Body of pancreas (tissue), 4 donors: ENCODE results near the gene IWS1. TPM values are rescaled to one million over a fixed set of nuclear protein-coding genes. Genes with fewer than 3 reads are reported as not detected.

ENCODE experiments used
- ATAC-seq: fragments of 150-250 bp; one replicate; pipeline ENCODE4 v1.9.1; 2016
- DNase-seq, 4 donors: peaks; one replicate each; pipeline ENCODE4 v3.0.0-alpha.2; 2019
- H3K27ac ChIP-seq, 4 donors: fragments of 200-600 bp; sonication (generic); 1 replicate in 3 of 4; 2 replicates in 1 of 4; pipeline versions ENCODE4 v1.5.1 to v1.6.1; 2016 to 2019; ENCODE audit warnings: mild to moderate bottlenecking in 1 of 4, mixed read lengths in 1 of 4, moderate library complexity in 1 of 4
- H3K27me3 ChIP-seq, 2 donors: fragments of 200-600 bp; sonication (generic); one replicate each; pipeline ENCODE4 v1.6.0; 2016; ENCODE audit warnings: mild to moderate bottlenecking in 1 of 2
- H3K36me3 ChIP-seq, 2 donors: fragments of 200-600 bp; sonication (generic); replicated peaks in 1 of 2; 2 replicates each; pipeline ENCODE4 v1.5.1; 2016; ENCODE audit warnings: low read depth in 2 of 2; ENCODE audit not compliant: insufficient read depth in 1 of 2
- H3K4me1 ChIP-seq: fragments of 200-600 bp; sonication (generic); one replicate; pipeline ENCODE4 v1.6.0; 2016
- H3K4me3 ChIP-seq, 2 donors: fragments of 200-600 bp; sonication (generic); 1 replicate in 1 of 2; 2 replicates in 1 of 2; pipeline ENCODE4 v1.5.1; 2016 to 2019
- H3K9me3 ChIP-seq, 3 donors: fragments of 200-600 bp; sonication (generic); 1 replicate in 2 of 3; 2 replicates in 1 of 3; pipeline ENCODE4 v1.5.1; 2016
- POLR2A ChIP-seq, 3 donors: fragments of 450-650 bp; IDR thresholded peaks; one replicate each; pipeline ENCODE4 v1.6.1; 2016; ENCODE audit warnings: antibody characterized with exemption in 3 of 3, mild to moderate bottlenecking in 2 of 3
- WGBS, 2 donors: methylation state at CpG; one replicate each; pipeline ENCODE4 v1.1.5; 2017; 5-methylcytosine and 5-hydroxymethylcytosine counted together
- intact Hi-C: fragments of 100-400 bp; cut with DNase I; formaldehyde crosslinking; loops from one replicate; pipeline ENCODE4 v1.15.1; 2023
- total RNA-seq, 2 donors: library from RNA; depleted of rRNA; stranded (reverse); fragments of >200 nt; gene quantifications; one replicate each; pipeline ENCODE4 v1.1.0, GENCODE V29; 2016
- TF ChIP-seq, protein P1 (sequence below), 7 experiments: fragments of 450-650 bp in 4 of 7; fragments of 200-600 bp in 3 of 7; sonication (generic) in 3 of 7; IDR thresholded peaks; one replicate each; pipeline ENCODE4 v1.5.1; 2016 to 2019; ENCODE audit warnings: antibody characterized with exemption in 7 of 7

Gene IWS1
- total RNA-seq, 2 donors from 2014 or later = 25.9 to 26.7 TPM

DNA sequence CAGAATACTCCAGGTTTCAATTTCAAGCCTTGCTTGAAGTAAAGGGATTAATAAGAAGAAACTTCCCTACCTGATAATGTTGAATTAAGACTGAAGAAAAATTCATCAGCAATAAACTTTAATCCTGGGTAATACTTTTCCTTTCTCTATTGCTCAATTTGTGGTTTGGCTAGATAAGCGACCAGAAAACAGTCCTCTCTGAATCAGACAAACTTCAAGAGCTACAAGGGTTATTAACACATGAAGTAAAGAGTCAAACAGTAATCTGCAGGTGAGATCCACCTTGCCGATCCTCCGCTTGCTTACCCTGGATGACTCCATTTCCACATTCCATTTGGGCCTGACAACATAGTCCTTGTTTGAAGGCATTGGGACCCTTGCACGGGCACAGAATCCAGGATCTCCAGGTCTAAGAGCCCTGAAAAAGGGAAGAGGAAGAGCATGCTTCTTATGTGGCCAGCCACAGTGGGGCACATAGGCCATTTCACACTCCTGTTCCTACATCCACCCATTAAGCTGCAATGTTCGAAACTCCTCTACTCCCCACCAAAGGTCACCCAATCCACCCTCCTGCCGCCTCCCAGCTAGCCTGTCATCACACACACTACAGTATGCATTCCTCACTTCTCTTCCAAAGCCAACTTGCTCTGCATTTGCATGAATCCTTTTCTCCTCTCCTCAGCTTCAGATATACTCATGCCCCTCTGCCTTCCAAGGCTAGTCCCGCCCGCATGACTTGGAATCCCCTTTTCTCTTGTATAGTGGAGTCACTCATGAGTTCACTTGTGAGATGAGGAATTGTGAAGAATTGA is 39.8 kb downstream of the IWS1 start:
- no peaks in the 10 kb centered on the region for H3K27me3 ChIP-seq
- no peaks in the 10 kb centered on the region for H3K9me3 ChIP-seq
- H3K4me3 ChIP-seq = no peak overlapping the region
- peaks cover 14 to 42% of the 10 kb centered on the region in 2 donors for H3K36me3 ChIP-seq
- intact Hi-C loops = loop anchor here (10.0 kb wide), 1 partner anchor 162 kb away; no protein-coding TSS in a partner anchor
- no peaks in the 10 kb centered on the region for H3K4me1 ChIP-seq
- no peak for ATAC-seq
- DNase-seq = no peak
- no peak for TF ChIP-seq POLR2A (IDR thresholded peaks at IDR 0.05)
- TF ChIP-seq, protein P1, sequence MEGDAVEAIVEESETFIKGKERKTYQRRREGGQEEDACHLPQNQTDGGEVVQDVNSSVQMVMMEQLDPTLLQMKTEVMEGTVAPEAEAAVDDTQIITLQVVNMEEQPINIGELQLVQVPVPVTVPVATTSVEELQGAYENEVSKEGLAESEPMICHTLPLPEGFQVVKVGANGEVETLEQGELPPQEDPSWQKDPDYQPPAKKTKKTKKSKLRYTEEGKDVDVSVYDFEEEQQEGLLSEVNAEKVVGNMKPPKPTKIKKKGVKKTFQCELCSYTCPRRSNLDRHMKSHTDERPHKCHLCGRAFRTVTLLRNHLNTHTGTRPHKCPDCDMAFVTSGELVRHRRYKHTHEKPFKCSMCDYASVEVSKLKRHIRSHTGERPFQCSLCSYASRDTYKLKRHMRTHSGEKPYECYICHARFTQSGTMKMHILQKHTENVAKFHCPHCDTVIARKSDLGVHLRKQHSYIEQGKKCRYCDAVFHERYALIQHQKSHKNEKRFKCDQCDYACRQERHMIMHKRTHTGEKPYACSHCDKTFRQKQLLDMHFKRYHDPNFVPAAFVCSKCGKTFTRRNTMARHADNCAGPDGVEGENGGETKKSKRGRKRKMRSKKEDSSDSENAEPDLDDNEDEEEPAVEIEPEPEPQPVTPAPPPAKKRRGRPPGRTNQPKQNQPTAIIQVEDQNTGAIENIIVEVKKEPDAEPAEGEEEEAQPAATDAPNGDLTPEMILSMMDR (IDR thresholded peaks at IDR 0.05) = no peak
- H3K27ac ChIP-seq = no peak overlapping the region
- WGBS, 2 donors = 81 to 93% methylated on average over 8 of the region's 8 CpGs

DNA sequence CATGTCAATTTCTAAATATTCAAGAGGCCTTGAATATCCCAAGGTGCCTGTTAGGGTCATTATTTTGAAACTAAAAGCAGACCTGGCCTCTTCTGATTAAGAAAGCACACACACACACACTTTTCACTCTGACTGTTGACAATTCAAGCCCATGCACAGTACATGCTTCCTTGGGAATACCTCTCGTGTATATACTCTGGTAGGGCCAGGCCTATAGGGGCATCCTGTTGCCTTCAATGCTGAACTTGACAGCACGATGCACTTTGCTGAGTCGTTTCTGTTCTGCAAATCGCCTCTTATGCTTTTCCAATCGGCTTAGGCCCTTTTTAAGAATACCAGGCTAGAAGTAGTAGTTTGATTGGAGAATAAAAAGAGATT is 40.6 kb downstream of the IWS1 start:
- 66 to 84% methylated on average over 5 of the region's 5 CpGs for WGBS, 2 donors
- no peak overlapping the region for H3K4me3 ChIP-seq
- no peak for DNase-seq
- TF ChIP-seq, protein P1 (IDR thresholded peaks at IDR 0.05) = no peak
- TF ChIP-seq POLR2A (IDR thresholded peaks at IDR 0.05) = no peak
- peaks cover 14 to 41% of the 10 kb centered on the region in 2 donors for H3K36me3 ChIP-seq
- no peaks in the 10 kb centered on the region for H3K9me3 ChIP-seq
- no peaks in the 10 kb centered on the region for H3K4me1 ChIP-seq
- intact Hi-C loops = loop anchor here (10.0 kb wide), 1 partner anchor 161 kb away; no protein-coding TSS in a partner anchor
- no peak for ATAC-seq
- H3K27ac ChIP-seq = no peak overlapping the region
- no peaks in the 10 kb centered on the region for H3K27me3 ChIP-seq

DNA sequence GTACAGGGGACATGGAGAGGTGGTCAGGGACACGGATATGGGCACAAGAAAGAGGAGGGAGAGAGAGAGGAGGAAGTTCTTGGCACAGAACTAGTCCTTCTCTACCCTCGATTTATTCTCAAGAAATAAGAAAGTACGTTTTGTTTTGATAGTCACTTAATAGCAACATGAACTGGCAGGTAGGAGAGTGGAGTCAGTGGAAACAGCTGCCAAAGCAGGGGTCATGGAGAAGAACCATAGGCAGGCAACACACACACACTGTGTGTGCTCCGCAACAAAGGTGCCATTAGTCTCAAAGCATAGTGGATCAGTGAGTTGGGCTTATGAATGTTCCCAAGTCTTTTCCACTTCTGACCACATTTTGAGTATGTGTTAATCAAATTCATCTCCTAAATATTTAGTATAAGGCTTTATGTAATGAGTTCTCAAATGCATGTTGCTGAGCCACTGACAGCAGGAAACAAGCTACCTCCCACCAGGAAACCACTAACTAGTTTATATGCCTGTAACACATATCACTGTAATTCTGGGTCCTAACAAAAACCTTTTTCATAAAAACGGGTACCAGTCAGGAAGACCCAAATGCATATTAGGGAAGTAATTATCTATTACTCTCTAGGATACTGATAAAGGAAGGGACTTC is 41.1 kb downstream of the IWS1 start:
- Histone ChIP-seq H3K36me3 (peaks cover 14 to 43% of the 10 kb centered on the region in 2 donors), H3K9me3 (no peaks in the 10 kb centered on the region), H3K27ac (no peak overlapping the region), H3K4me3 (no peak overlapping the region), H3K27me3 (no peaks in the 10 kb centered on the region), H3K4me1 (no peaks in the 10 kb centered on the region)
- intact Hi-C loops = loop anchor here (10.0 kb wide), 1 partner anchor 160 kb away; no protein-coding TSS in a partner anchor
- TF ChIP-seq, protein P1 (IDR thresholded peaks at IDR 0.05) = no peak
- no peak for TF ChIP-seq POLR2A (IDR thresholded peaks at IDR 0.05)
- ATAC-seq = no peak
- 64 to 75% methylated on average over 5 of the region's 5 CpGs for WGBS, 2 donors
- no peak for DNase-seq

DNA sequence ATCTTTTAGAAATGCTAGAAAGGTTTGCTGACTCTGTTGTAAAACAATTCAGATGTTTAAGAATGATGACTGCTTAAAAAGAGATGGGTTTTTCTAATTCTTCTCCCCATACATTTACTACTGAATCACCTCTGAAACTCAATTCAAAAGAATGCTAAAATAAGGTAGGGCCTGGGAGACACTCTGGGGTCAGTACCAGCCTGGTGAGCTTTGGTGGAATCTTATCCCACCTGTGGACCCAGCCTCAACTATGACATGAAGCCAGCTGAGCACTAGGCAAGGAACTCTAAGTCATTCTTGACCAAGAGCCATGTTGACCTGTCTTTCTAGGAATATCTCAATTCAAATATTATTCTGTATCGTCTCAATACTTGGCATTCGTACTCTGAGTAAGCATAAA is 44.3 kb downstream of the IWS1 start:
- Histone ChIP-seq H3K27ac (no peak overlapping the region), H3K9me3 (no peaks in the 10 kb centered on the region), H3K27me3 (no peaks in the 10 kb centered on the region), H3K4me1 (no peaks in the 10 kb centered on the region), H3K4me3 (no peak overlapping the region), H3K36me3 (peaks cover 0 to 26% of the 10 kb centered on the region in 2 donors)
- WGBS, 2 donors = 38 to 45% methylated on average over 2 of the region's 2 CpGs
- ATAC-seq (no peak), DNase-seq (no peak)
- intact Hi-C loops = loop anchor here (10.0 kb wide), 1 partner anchor 157 kb away; no protein-coding TSS in a partner anchor
- no peak for TF ChIP-seq POLR2A (IDR thresholded peaks at IDR 0.05)
- TF ChIP-seq, protein P1 (IDR thresholded peaks at IDR 0.05) = no peak
